Esophagus muscularis mucosa (tissue), 4 donors: ENCODE measurements around the gene TMEM63C. TPM values are rescaled to one million over a fixed set of nuclear protein-coding genes. Genes with fewer than 3 reads are reported as not detected.

Experiments
- DNase-seq: peaks from one replicate; pipeline ENCODE4 v3.0.0-alpha.2; 2017; ENCODE audit errors: extremely low spot score
- H3K27ac ChIP-seq, 4 donors: fragments of 200-600 bp; sonication (generic); replicated peaks in 1 of 4; 1 replicate in 3 of 4; 2 replicates in 1 of 4; pipeline ENCODE4 v1.5.1; 2016 to 2019; ENCODE audit warnings: mild to moderate bottlenecking in 1 of 4
- H3K27me3 ChIP-seq, 4 donors: fragments of 200-600 bp; sonication (generic); one replicate each; pipeline versions ENCODE4 v1.5.1 to v1.6.0; 2016 to 2019
- H3K36me3 ChIP-seq, 4 donors: fragments of 200-600 bp; sonication (generic); one replicate each; pipeline ENCODE4 v1.5.1; 2016 to 2019
- H3K4me1 ChIP-seq, 4 donors: fragments of 200-600 bp; sonication (generic); one replicate each; pipeline ENCODE4 v1.5.1; 2016 to 2019
- H3K4me3 ChIP-seq, 4 donors: fragments of 200-600 bp; sonication (generic); 1 replicate in 2 of 4; 2 replicates in 2 of 4; pipeline ENCODE4 v1.5.1; 2016 to 2019; ENCODE audit warnings: mild to moderate bottlenecking in 4 of 4, moderate library complexity in 1 of 4
- H3K9me3 ChIP-seq, 4 donors: fragments of 200-600 bp; sonication (generic); 1 replicate in 3 of 4; 2 replicates in 1 of 4; pipeline ENCODE4 v1.5.1; 2016 to 2019
- EP300 ChIP-seq: sonication (generic); formaldehyde crosslinking; IDR thresholded peaks from one replicate; pipeline ENCODE4 v1.6.1; 2017; ENCODE audit warnings: antibody characterized with exemption
- POLR2A ChIP-seq: fragments of 450-650 bp; IDR thresholded peaks from one replicate; pipeline ENCODE4 v1.6.1; 2017; ENCODE audit warnings: antibody characterized with exemption, moderate library complexity, mild to moderate bottlenecking, low read depth
- POLR2AphosphoS5 ChIP-seq, 2 donors: sonication (generic); formaldehyde crosslinking; IDR thresholded peaks; one replicate each; pipeline ENCODE4 v1.6.1; 2017; ENCODE audit warnings: antibody characterized with exemption in 2 of 2
- WGBS: methylation state at CpG from one replicate; pipeline ENCODE4 v1.1.5; 2018; 5-methylcytosine and 5-hydroxymethylcytosine counted together
- intact Hi-C: fragments of 100-400 bp; cut with DNase I; formaldehyde crosslinking; loops from one replicate; pipeline ENCODE4 v1.15.1; 2023
- total RNA-seq, 4 donors: library from RNA; depleted of rRNA; stranded (reverse); fragments of >200 nt; gene quantifications; one replicate each; pipeline versions ENCODE4 v1.1.0 to v1.2.1, GENCODE V29; 2016
- TF ChIP-seq, protein P1 (sequence below), 3 experiments: fragments of 200-600 bp in 2 of 3; fragments of 450-650 bp in 1 of 3; sonication (generic) in 2 of 3; IDR thresholded peaks; one replicate each; pipeline ENCODE4 v1.5.1; 2017 to 2019; ENCODE audit warnings: antibody characterized with exemption in 3 of 3, mild to moderate bottlenecking in 2 of 3, moderate library complexity in 1 of 3

Gene TMEM63C
- total RNA-seq, 4 donors from 2014 or later = 0.83 to 5.0 (median 1.1) TPM

GRCh38 chr14:77185093-77185465, 3.5 kb downstream of the TMEM63C start:
- TF ChIP-seq POLR2AphosphoS5 (IDR thresholded peaks at IDR 0.05) = no peak
- no peak for TF ChIP-seq POLR2A
- TF ChIP-seq EP300 = no peak
- TF ChIP-seq, protein P1, sequence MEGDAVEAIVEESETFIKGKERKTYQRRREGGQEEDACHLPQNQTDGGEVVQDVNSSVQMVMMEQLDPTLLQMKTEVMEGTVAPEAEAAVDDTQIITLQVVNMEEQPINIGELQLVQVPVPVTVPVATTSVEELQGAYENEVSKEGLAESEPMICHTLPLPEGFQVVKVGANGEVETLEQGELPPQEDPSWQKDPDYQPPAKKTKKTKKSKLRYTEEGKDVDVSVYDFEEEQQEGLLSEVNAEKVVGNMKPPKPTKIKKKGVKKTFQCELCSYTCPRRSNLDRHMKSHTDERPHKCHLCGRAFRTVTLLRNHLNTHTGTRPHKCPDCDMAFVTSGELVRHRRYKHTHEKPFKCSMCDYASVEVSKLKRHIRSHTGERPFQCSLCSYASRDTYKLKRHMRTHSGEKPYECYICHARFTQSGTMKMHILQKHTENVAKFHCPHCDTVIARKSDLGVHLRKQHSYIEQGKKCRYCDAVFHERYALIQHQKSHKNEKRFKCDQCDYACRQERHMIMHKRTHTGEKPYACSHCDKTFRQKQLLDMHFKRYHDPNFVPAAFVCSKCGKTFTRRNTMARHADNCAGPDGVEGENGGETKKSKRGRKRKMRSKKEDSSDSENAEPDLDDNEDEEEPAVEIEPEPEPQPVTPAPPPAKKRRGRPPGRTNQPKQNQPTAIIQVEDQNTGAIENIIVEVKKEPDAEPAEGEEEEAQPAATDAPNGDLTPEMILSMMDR (IDR thresholded peaks at IDR 0.05) = no peak
- Histone ChIP-seq H3K27me3 (peaks cover 0 to 82% (median 22%) of the 10 kb centered on the region in 4 donors), H3K36me3 (no peaks in the 10 kb centered on the region), H3K4me1 (peaks cover 0 to 13% (median 12%) of the 10 kb centered on the region in 4 donors), H3K27ac (no peak overlapping the region), H3K9me3 (no peaks in the 10 kb centered on the region), H3K4me3 (no peak overlapping the region)
- DNase-seq = no peak
- 73% methylated on average over 2 of the region's 2 CpGs for WGBS
- intact Hi-C loops = no loop called here

GRCh38 chr14:77186911-77187648, 5.5 kb downstream of the TMEM63C start:
- Histone ChIP-seq H3K27ac (no peak overlapping the region), H3K4me1 (peaks cover 0 to 5% (median 4%) of the 10 kb centered on the region in 4 donors), H3K4me3 (no peak overlapping the region), H3K9me3 (no peaks in the 10 kb centered on the region), H3K36me3 (no peaks in the 10 kb centered on the region), H3K27me3 (peaks cover 0 to 62% (median 11%) of the 10 kb centered on the region in 4 donors)
- 23% methylated on average over 13 of the region's 15 CpGs for WGBS
- no peak for TF ChIP-seq EP300
- no peak for TF ChIP-seq POLR2A
- TF ChIP-seq POLR2AphosphoS5 (IDR thresholded peaks at IDR 0.05) = no peak
- TF ChIP-seq, protein P1 (IDR thresholded peaks at IDR 0.05) = no peak
- intact Hi-C loops = no loop called here
- DNase-seq = no peak

DNA sequence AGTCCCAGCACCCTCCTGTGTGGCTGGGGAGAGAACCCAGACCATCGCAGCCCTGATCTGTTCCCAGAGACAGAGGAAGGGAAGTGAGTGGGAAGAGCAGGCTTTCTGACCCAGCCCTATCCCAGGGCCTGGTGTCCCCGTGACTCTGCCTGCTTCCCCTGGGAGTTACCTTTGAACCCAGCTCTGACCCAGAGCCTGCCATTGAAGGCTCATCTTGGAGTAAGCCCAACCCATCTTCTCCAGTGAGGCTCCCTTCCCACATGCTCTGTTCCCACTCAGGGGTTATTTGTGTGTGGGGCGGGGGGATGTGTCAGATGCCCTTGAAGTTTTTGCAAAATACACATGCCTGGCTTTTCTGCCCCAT, 6.0 kb downstream of the TMEM63C start:
- TF ChIP-seq, protein P1 (IDR thresholded peaks at IDR 0.05) = no peak
- TF ChIP-seq EP300 = no peak
- TF ChIP-seq POLR2A = no peak
- no peak for TF ChIP-seq POLR2AphosphoS5 (IDR thresholded peaks at IDR 0.05)
- intact Hi-C loops = no loop called here
- Histone ChIP-seq H3K27ac (no peak overlapping the region), H3K9me3 (no peaks in the 10 kb centered on the region), H3K4me3 (no peak overlapping the region), H3K27me3 (peaks cover 0 to 57% (median 6%) of the 10 kb centered on the region in 4 donors), H3K4me1 (no peaks in the 10 kb centered on the region), H3K36me3 (no peaks in the 10 kb centered on the region)
- no peak for DNase-seq
- WGBS = 60% methylated on average over 3 of the region's 3 CpGs

GRCh38 chr14:77189479-77189878, 7.9 kb downstream of the TMEM63C start:
- Histone ChIP-seq H3K36me3 (no peaks in the 10 kb centered on the region), H3K27ac (no peak overlapping the region), H3K9me3 (no peaks in the 10 kb centered on the region), H3K4me1 (no peaks in the 10 kb centered on the region), H3K4me3 (no peak overlapping the region), H3K27me3 (peaks cover 0 to 38% (median 5%) of the 10 kb centered on the region in 4 donors)
- WGBS = 33% methylated on average over 4 of the region's 4 CpGs
- intact Hi-C loops = no loop called here
- no peak for TF ChIP-seq POLR2A
- no peak for TF ChIP-seq EP300
- TF ChIP-seq, protein P1 (IDR thresholded peaks at IDR 0.05) = no peak
- no peak for TF ChIP-seq POLR2AphosphoS5 (IDR thresholded peaks at IDR 0.05)
- DNase-seq = no peak

DNA sequence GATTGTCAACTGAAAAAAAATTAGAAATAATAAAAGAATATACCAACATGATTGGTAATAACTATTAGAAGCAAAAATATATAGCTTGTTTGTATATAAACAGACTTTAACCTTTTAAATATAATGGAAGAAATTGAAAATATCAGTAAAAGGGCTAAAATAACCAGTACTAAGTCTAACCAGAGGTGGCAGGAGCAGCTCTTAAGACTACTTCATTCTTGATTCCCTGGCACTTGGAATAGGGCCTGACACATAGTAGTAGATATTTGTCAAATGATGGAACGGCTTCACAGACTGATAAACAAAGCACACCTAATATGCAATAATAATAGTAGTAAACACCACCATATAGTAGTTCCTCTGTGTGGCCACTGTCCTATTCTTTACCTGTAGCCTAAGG, 9.4 kb downstream of the TMEM63C start:
- 56% methylated on average over 1 of the region's 1 CpG for WGBS
- intact Hi-C loops = no loop called here

More for the DNA sequence above, 9.4 kb downstream of the TMEM63C start:
- Histone ChIP-seq H3K9me3 (no peaks in the 10 kb centered on the region), H3K4me3 (no peak overlapping the region), H3K27me3 (peaks cover 0 to 35% (median 5%) of the 10 kb centered on the region in 4 donors), H3K4me1 (no peaks in the 10 kb centered on the region), H3K27ac (no peak overlapping the region), H3K36me3 (no peaks in the 10 kb centered on the region)
- TF ChIP-seq POLR2AphosphoS5 (IDR thresholded peaks at IDR 0.05) (no peak), POLR2A (no peak), EP300 (no peak)
- TF ChIP-seq, protein P1 (IDR thresholded peaks at IDR 0.05) = no peak
- no peak for DNase-seq
